CD4-positive, alpha-beta T cell (primary cell): ENCODE measurements around the gene GPX2. TPM values are rescaled to one million over a fixed set of nuclear protein-coding genes. Genes with fewer than 3 reads are reported as not detected.
A peak's percentile ranks its signal among the peaks of the same experiment; 100 is the strongest.

Experiments used
- ATAC-seq: fragments of 200-7000 bp; cut with Tn5 transposase; one replicate; pipeline ENCODE4 v1.10.0; 2022; ENCODE audit warnings: mild to moderate bottlenecking; ENCODE audit not compliant: poor library complexity
- CTCF ChIA-PET: fragments of 350-600 bp; sonication (Branson Sonifier 250); formaldehyde crosslinking; loops from one replicate; lab custom pipeline; 2021; ENCODE audit warnings: antibody characterized with exemption, inconsistent platforms; lab: Charles Lee
- POLR2A ChIA-PET: fragments of 350-600 bp; sonication (Branson Sonifier 250); formaldehyde crosslinking; loops from one replicate; lab custom pipeline; 2021; ENCODE audit warnings: antibody characterized with exemption, inconsistent platforms; lab: Charles Lee
- DNase-seq, 14 experiments: peaks; one replicate each; pipeline ENCODE4 v3.0.0-alpha.2; 2013 to 2020; ENCODE audit warnings: mixed read lengths in 2 of 14
- H3K27ac ChIP-seq, 2 donors: one replicate each; pipeline versions ENCODE4 v1.5.1 to v1.7.0; 2013; ENCODE audit warnings: low read length in 2 of 2, low read depth in 1 of 2, mild to moderate bottlenecking in 1 of 2
- H3K27me3 ChIP-seq, 2 experiments: 1 replicate in 1 of 2; 2 replicates in 1 of 2; pipeline versions ENCODE4 v1.6.1 to v1.7.0; 2013; ENCODE audit warnings: low read length in 2 of 2, control low read depth in 1 of 2, mild to moderate bottlenecking in 1 of 2, moderate library complexity in 1 of 2; ENCODE audit not compliant: insufficient read depth in 2 of 2, control insufficient read depth in 1 of 2
- H3K36me3 ChIP-seq: one replicate; pipeline ENCODE4 v1.6.1; 2013; ENCODE audit warnings: low read length, control low read depth; ENCODE audit not compliant: insufficient read depth
- H3K4me1 ChIP-seq: one replicate; pipeline ENCODE4 v1.6.1; 2013; ENCODE audit warnings: low read length, control low read depth; ENCODE audit not compliant: insufficient read depth
- H3K4me3 ChIP-seq: one replicate; pipeline ENCODE4 v1.5.1; 2013; ENCODE audit warnings: mild to moderate bottlenecking, low read length, moderate library complexity
- H3K9me3 ChIP-seq, 2 experiments: 1 replicate in 1 of 2; 2 replicates in 1 of 2; pipeline versions ENCODE4 v1.6.1 to v1.7.0; 2013; ENCODE audit warnings: low read length in 2 of 2, mild to moderate bottlenecking in 2 of 2, control low read depth in 1 of 2, moderate library complexity in 1 of 2; ENCODE audit not compliant: control insufficient read depth in 1 of 2, insufficient read depth in 1 of 2
- H3K27ac Mint-ChIP-seq: one replicate; pipeline ENCODE4 v1.8.0; 2020; ENCODE audit warnings: mixed read lengths
- H3K27me3 Mint-ChIP-seq: one replicate; pipeline ENCODE4 v1.8.0; 2021; ENCODE audit warnings: mixed read lengths
- H3K36me3 Mint-ChIP-seq: one replicate; pipeline ENCODE4 v1.8.0; 2021; ENCODE audit warnings: low read depth, mixed read lengths
- H3K4me1 Mint-ChIP-seq: one replicate; pipeline ENCODE4 v1.8.0; 2021; ENCODE audit warnings: low read depth, mixed read lengths
- H3K4me3 Mint-ChIP-seq: one replicate; pipeline ENCODE4 v1.8.0; 2020; ENCODE audit warnings: mild to moderate bottlenecking, mixed read lengths
- H3K9me3 Mint-ChIP-seq: one replicate; pipeline ENCODE4 v1.8.0; 2020; ENCODE audit warnings: mixed read lengths
- intact Hi-C, 2 experiments: fragments of 100-400 bp; cut with DNase I in 1 of 2; cut with micrococcal nuclease in 1 of 2; formaldehyde crosslinking; loops; one replicate each; pipeline versions ENCODE4 v1.15.1 to v1.9.0; 2023 to 2025; cut with DNase I, micrococcal nuclease
- total RNA-seq, 174 experiments: library from RNA in 2 of 174; stranded (reverse) in 2 of 174; gene quantifications; one replicate each; pipeline ENCODE4 v1.2.3 and lab custom pipeline; 2021 to 2026
- TF ChIP-seq, protein P1 (sequence below): fragments of 200-600 bp; IDR thresholded peaks from one replicate; pipeline ENCODE4 v1.8.0; 2022; ENCODE audit warnings: antibody characterized with exemption, mild to moderate bottlenecking

GPX2 gene
- total RNA-seq, 2 experiments from 2014 or later: not detected

DNA sequence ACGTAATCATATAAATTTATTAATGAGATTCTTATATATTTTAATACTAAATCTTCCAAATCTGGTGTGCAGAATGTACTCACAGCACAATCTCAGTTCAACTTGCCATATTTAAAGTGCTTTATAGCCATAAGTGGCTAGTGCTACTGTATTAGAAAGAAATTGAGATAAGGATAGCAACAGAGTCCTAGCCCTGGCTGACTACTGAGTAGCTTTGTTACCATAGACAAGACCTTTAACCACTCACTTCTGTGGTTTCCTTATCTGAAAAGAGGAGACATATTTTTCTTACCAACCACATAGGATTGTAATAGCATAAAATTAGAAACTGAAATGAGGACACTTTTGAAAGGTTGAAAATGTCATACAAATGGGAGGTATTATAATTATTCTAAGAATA is 30.3 kb downstream of the GPX2 start:
- Histone ChIP-seq H3K36me3 (no peaks in the 10 kb centered on the region), H3K4me3 (no peak overlapping the region), H3K9me3 (no peaks in the 10 kb centered on the region), H3K4me1 (peaks cover 24% of the 10 kb centered on the region), H3K27ac (no peak overlapping the region), H3K27me3 (peaks cover 0 to 5% of the 10 kb centered on the region in 2 experiments)
- ChIA-PET POLR2A (no interaction called here), CTCF (interaction anchor here (1.0 to 1.8 kb wide), 2 partner anchors 20 to 74 kb away, joined by 4 read pairs; partner anchors contain the start of gene FNTB)
- TF ChIP-seq, protein P1, sequence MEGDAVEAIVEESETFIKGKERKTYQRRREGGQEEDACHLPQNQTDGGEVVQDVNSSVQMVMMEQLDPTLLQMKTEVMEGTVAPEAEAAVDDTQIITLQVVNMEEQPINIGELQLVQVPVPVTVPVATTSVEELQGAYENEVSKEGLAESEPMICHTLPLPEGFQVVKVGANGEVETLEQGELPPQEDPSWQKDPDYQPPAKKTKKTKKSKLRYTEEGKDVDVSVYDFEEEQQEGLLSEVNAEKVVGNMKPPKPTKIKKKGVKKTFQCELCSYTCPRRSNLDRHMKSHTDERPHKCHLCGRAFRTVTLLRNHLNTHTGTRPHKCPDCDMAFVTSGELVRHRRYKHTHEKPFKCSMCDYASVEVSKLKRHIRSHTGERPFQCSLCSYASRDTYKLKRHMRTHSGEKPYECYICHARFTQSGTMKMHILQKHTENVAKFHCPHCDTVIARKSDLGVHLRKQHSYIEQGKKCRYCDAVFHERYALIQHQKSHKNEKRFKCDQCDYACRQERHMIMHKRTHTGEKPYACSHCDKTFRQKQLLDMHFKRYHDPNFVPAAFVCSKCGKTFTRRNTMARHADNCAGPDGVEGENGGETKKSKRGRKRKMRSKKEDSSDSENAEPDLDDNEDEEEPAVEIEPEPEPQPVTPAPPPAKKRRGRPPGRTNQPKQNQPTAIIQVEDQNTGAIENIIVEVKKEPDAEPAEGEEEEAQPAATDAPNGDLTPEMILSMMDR: no peak
- DNase-seq: no peak
- Mint-ChIP-seq H3K36me3 (peaks cover 30% of the 10 kb centered on the region), H3K9me3 (no peaks in the 10 kb centered on the region), H3K27ac (peak overlapping the region; percentile 24), H3K4me3 (peak overlapping the region; percentile 66), H3K27me3 (peaks cover 4% of the 10 kb centered on the region), H3K4me1 (peaks cover 38% of the 10 kb centered on the region)
- intact Hi-C loops: loop anchor here in 1 of 2 experiments (10.0 kb wide), 4 partner anchors 73 to 1593 kb away; partner anchors contain the start of genes FNTB, GPHN, HSPA2 and PPP1R36
- ATAC-seq: no peak

DNA sequence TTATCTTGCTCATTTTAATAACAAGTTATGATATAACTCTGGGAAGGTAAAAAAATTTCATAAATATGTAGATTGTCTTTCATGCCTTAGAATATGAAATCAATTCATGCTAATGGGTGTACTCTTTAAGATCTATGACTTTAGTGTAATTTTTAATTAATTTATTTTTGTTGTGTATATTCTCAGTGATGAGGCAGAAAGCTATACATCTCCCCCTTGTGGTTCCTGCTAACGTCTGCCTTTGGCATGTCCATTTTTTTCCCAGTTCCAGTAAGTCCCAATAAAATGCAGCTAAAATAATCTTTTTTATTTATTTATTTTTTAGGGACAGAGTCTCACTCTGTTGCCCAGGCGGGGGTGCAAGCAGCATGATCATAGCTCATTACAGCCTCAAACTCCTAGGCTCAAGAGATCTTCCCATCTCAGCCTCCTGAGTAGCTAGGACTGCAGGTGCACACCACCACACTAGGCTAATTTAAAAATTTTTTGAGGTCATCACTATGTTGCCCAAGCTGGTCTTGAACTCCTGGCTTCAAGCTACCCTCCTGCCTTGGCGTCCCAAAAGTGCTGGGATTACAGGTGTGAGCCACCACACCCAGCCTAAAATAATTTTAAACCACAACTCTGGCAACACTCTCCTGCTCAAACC is 31.6 kb downstream of the GPX2 start:
- no peak for ATAC-seq
- peaks cover 20% of the 10 kb centered on the region for H3K36me3 Mint-ChIP-seq
- Histone ChIP-seq H3K4me3 (no peak overlapping the region), H3K27me3 (peaks cover 0 to 5% of the 10 kb centered on the region in 2 experiments), H3K36me3 (no peaks in the 10 kb centered on the region), H3K27ac (no peak overlapping the region), H3K4me1 (peaks cover 14% of the 10 kb centered on the region), H3K9me3 (no peaks in the 10 kb centered on the region)
- peaks cover 27% of the 10 kb centered on the region for H3K4me1 Mint-ChIP-seq
- H3K9me3 Mint-ChIP-seq: no peaks in the 10 kb centered on the region
- intact Hi-C loops: loop anchor here in 1 of 2 experiments (10.0 kb wide), 4 partner anchors 74 to 1594 kb away; partner anchors contain the start of genes FNTB, GPHN, HSPA2 and PPP1R36
- no peak overlapping the region for H3K4me3 Mint-ChIP-seq
- no peak overlapping the region for H3K27ac Mint-ChIP-seq
- CTCF ChIA-PET: interaction anchor here (0.7 to 1.8 kb wide), 6 partner anchors 10 to 939 kb away, joined by 3 to 6 read pairs (median 4); partner anchors contain the start of gene FNTB
- TF ChIP-seq, protein P1: peak; percentile 50
- peaks cover 7% of the 10 kb centered on the region for H3K27me3 Mint-ChIP-seq
- DNase-seq: no peak
- POLR2A ChIA-PET: interaction anchor here (0.7 to 1.2 kb wide), 2 partner anchors 26 to 37 kb away, joined by 3 read pairs; no protein-coding TSS in a partner anchor

DNA sequence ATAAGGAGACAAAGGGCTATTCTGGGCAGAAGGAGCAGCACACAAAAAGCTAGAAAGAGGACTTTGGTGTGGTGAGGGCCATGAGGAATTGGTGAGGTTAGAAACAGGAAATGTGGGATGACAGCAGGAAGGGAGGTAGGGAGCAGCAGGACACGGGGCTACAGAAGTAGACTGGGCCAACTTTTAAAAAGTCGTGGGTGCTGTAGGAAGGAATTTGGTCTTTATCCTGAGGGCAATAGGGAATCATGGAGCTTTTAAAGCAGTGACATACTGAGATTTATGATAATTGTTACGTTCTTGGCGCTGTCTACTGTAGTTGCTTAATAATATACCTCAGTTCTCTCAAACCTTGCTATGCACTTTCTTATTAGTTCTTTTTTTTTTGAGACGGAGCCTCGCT is 36.5 kb downstream of the GPX2 start:
- Mint-ChIP-seq H3K36me3 (no peaks in the 10 kb centered on the region), H3K27me3 (peaks cover 16% of the 10 kb centered on the region), H3K4me3 (no peak overlapping the region), H3K9me3 (no peaks in the 10 kb centered on the region), H3K4me1 (no peaks in the 10 kb centered on the region), H3K27ac (no peak overlapping the region)
- peaks cover 0 to 5% of the 10 kb centered on the region in 2 experiments for H3K27me3 ChIP-seq
- DNase-seq (no peak), ATAC-seq (no peak)
- POLR2A ChIA-PET: no interaction called here
- CTCF ChIA-PET: no interaction called here
- TF ChIP-seq, protein P1: no peak
- no peaks in the 10 kb centered on the region for H3K4me1 ChIP-seq
- H3K36me3 ChIP-seq: no peaks in the 10 kb centered on the region
- H3K4me3 ChIP-seq: no peak overlapping the region
- intact Hi-C loops: no loop called here
- H3K27ac ChIP-seq: no peak overlapping the region
- H3K9me3 ChIP-seq: no peaks in the 10 kb centered on the region
